Activated T-cell treated with anti-CD3 and anti-CD28 coated beads, Interleukin-2, amount 50 U/mL, for 24 hours (primary cell): Measurements from ENCODE around the gene KRT15.
"Not testable (repeated sequence)": the region's sequence is repeated elsewhere in the genome, so short reads cannot be mapped to it uniquely, and the experiment has no call there.

Experiments used
- DNase-seq: peaks from one replicate; pipeline ENCODE4 v3.0.0-alpha.2; 2020
- H3K27ac Mint-ChIP-seq: 2 replicates; pipeline ENCODE4 v1.8.0; 2020; ENCODE audit warnings: mild to moderate bottlenecking, mixed read lengths
- H3K27me3 Mint-ChIP-seq: 2 replicates; pipeline ENCODE4 v1.8.0; 2020; ENCODE audit warnings: mixed read lengths
- H3K36me3 Mint-ChIP-seq: 2 replicates; pipeline ENCODE4 v1.8.0; 2020; ENCODE audit warnings: low read depth, mixed read lengths
- H3K4me1 Mint-ChIP-seq: 2 replicates; pipeline ENCODE4 v1.8.0; 2020; ENCODE audit warnings: low read depth, mixed read lengths
- H3K4me3 Mint-ChIP-seq: 2 replicates; pipeline ENCODE4 v1.8.0; 2020; ENCODE audit warnings: mild to moderate bottlenecking, moderate library complexity, mixed read lengths
- H3K9me3 Mint-ChIP-seq: 2 replicates; pipeline ENCODE4 v1.8.0; 2020; ENCODE audit warnings: mixed read lengths

Gene KRT15

DNA sequence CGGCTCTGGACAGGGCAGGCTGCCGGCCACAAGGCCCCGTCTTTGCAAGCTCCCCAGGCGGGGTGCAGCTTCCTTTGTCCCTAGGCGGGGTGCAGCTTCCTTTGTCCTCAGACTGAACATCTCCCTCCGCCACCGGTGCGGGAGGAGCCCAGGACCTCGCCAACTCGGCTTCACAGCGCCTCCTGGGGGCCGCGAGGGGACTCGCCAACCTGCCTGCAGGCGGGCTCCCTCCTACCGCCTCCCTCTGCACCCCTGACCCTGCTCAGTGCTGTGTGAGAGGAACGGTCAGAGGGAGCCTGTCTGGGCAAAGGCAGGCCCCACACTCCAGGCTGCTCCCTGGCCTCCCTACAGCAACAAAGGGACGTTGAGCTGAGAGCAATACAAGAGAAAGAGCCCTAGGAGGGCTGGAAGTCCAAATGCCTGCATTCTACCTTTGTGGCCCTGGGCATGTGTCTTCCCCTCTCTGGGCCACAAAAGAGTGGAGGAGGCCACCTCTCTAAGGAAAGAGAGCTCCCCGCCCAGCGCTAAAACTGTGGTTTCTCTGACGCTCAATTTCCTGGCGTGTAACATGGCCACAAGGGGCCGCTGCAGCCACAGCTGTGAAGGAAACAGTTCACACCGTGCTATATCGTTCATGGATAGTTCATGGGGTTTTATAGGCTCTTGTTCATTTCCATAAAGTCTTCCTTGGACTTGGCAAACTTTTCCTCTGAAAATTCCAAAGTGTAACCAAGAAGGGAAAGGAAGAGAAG is 30.3 kb upstream of the KRT15 start:
- Mint-ChIP-seq H3K9me3 (no peaks in the 10 kb centered on the region), H3K36me3 (no peaks in the 10 kb centered on the region), H3K4me1 (peaks cover 23% of the 10 kb centered on the region), H3K4me3 (no peak overlapping the region), H3K27me3 (peaks cover 15% of the 10 kb centered on the region), H3K27ac (no peak overlapping the region)
- peak; percentile 85 for DNase-seq

DNA sequence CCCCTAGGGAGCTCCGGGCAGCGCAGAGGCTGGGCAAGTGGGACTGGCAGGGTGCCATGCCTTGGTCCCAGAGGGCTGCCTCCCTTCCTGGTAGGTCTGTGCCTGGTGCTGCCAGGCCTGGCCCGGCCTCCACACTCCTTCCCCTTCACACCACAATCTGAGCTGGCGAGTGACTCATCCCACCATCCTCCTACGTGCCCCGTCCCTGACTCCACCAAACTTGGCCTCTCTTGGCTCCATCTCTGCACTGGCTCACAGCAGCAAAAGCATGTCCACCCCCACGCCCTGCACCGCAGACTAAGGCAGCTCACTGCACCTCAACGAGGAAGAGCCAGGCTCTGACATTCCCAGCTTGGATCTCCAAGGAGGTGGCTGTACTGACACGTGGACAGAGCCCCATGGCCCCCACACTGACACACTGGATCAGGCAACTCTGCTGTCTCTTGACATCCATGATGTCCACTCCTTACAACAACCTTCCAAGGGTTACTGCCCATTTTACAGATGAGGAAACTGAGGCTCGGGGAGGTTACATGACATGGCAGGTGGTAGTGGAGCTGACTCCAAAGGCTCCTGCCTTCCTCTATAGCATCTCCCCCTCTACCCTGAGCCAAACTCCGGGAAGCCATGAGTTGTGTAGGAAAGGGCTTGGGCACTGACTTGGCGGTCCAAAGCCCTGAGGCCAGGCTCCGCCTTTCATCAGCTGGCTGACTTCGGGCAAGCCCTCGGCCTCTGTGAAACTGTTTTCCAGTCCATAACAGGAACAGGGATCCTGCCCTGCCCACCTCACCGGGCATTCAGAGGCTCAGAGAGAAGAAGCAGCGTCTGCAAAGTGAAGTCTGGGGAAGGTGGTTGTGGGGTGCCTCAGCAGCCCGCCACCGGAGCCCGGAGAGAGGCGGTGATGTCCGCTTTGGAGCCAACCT is 29.5 kb upstream of the KRT15 start:
- H3K36me3 Mint-ChIP-seq = no peaks in the 10 kb centered on the region
- no peak overlapping the region for H3K4me3 Mint-ChIP-seq
- peak overlapping the region; percentile 3 for H3K27ac Mint-ChIP-seq
- H3K9me3 Mint-ChIP-seq = no peaks in the 10 kb centered on the region
- peaks cover 11% of the 10 kb centered on the region for H3K27me3 Mint-ChIP-seq
- DNase-seq = peak; percentile 78
- H3K4me1 Mint-ChIP-seq = peaks cover 23% of the 10 kb centered on the region

DNA sequence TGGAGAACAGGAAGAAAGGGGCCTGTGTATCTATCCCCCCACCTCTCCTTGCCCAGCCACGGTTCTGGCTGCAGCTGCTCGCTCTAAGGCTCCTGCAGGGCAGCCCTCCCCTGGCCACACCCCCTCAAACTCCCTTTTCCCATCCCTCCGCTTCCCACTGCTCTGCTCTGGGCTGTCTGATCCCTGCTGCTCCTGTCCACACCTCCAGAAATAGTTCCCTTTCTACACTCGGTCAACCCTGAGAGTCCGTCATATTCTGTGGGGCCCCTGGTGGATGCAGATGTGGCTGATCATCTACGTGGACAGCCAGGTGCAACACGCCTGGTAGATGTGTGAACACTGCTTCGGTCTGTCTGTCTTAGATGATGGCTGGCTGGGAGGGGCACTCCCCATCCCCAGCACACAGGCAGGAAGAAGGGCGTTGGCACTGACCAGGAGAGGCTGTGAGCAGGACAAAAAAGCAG is 28.7 kb upstream of the KRT15 start:
- Mint-ChIP-seq H3K4me1 (peaks cover 23% of the 10 kb centered on the region), H3K4me3 (no peak overlapping the region), H3K27ac (no peak overlapping the region), H3K27me3 (peaks cover 5% of the 10 kb centered on the region), H3K9me3 (no peaks in the 10 kb centered on the region), H3K36me3 (no peaks in the 10 kb centered on the region)
- DNase-seq = no peak

DNA sequence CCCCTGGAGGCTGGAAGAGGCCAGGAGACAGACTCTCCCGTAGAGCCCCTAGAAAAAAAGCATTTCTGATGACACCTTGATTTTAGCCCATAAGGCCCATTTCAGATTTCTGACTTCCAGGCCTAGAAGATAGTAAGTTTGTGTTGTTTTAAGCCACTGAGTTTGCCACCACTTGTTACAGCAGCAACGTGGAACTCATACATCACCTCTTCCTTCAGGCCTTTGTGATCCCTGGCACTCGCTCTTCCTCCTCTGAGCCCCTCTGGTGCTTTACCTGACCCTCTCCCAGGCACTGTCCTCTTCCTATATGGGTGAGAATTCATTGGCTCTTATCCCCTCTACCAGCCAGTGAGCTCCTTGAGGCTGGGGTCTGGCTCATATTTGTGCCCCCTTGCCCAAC is 28.1 kb upstream of the KRT15 start:
- Mint-ChIP-seq H3K4me1 (peaks cover 23% of the 10 kb centered on the region), H3K9me3 (no peaks in the 10 kb centered on the region), H3K36me3 (no peaks in the 10 kb centered on the region), H3K27ac (no peak overlapping the region), H3K4me3 (no peak overlapping the region), H3K27me3 (peaks cover 1% of the 10 kb centered on the region)
- DNase-seq = no peak

DNA sequence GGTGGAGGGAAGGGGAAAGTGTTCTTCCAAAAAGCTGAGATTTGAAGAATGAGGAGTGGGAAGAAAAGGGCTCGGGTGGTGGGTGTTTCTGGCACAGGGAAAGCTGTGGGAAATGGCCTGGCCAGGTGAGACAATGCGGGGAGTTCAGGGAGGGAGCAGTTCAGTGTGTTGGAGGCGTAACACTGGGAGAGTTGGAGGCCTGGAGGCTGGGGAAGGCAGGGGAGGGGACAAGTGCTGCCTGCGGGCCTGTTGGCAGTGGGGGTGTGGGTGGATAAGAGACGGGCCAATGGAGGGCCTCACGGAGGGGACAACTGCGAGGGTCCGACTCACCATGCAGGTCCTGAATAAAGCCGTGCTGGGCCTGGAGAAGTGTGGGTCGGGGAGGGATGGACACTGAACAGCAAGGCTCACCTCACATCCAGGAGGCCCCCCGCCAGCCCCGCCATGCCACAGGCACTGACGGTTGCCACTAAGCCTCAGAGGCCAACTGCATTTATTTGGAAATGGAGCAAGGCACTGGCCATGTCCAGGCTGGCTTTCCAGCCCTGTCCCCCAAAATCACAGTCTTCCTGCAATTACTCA is 27.2 kb upstream of the KRT15 start:
- no peaks in the 10 kb centered on the region for H3K27me3 Mint-ChIP-seq
- no peaks in the 10 kb centered on the region for H3K36me3 Mint-ChIP-seq
- H3K4me1 Mint-ChIP-seq = peaks cover 23% of the 10 kb centered on the region
- DNase-seq = no peak
- H3K9me3 Mint-ChIP-seq = no peaks in the 10 kb centered on the region
- no peak overlapping the region for H3K4me3 Mint-ChIP-seq
- H3K27ac Mint-ChIP-seq = no peak overlapping the region

DNA sequence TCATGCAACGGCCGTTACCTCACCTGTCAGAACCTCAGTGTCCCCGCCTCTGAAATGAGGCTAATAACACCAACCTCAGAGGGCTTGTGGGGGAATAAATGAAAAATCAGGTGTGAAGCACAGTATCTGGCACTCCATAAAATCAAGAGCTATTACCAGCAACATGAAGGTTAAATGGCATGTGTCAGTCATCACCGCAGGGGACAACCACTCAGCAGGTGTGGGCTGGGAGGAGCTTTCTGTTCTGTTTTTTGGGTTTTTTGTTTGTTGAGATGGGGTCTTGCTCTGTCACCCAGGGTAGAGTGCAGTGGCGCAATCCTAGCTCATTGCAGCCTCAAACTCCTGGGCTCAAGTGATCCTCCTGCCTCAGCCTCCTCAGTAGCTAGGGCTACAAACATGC is 26.2 kb upstream of the KRT15 start:
- H3K27me3 Mint-ChIP-seq = no peaks in the 10 kb centered on the region
- H3K4me3 Mint-ChIP-seq = no peak overlapping the region
- no peaks in the 10 kb centered on the region for H3K9me3 Mint-ChIP-seq
- DNase-seq = no peak
- no peak overlapping the region for H3K27ac Mint-ChIP-seq
- H3K36me3 Mint-ChIP-seq = no peaks in the 10 kb centered on the region
- H3K4me1 Mint-ChIP-seq = peaks cover 23% of the 10 kb centered on the region

DNA sequence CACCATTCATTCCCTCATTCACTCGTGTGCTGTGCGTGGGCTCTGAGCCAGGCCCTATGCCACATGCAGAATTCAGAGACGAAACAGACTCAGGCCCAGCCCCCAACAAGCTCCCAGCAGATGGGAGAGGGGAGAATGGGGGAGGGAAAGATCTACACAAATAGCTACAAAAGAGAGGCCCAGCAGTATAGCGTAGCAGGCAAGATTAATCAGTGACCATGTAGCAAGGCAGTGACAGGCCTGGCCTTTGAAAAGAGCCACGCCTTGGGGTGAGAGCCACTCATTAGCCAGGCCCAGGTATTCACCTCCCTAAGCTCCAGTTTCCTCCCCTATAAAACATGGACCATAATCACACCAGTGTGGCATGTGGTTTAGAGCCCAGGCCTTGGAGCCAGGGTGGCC is 25.8 kb upstream of the KRT15 start:
- no peaks in the 10 kb centered on the region for H3K36me3 Mint-ChIP-seq
- H3K4me1 Mint-ChIP-seq = peaks cover 22% of the 10 kb centered on the region
- H3K27me3 Mint-ChIP-seq = no peaks in the 10 kb centered on the region
- no peak overlapping the region for H3K4me3 Mint-ChIP-seq
- no peaks in the 10 kb centered on the region for H3K9me3 Mint-ChIP-seq
- no peak overlapping the region for H3K27ac Mint-ChIP-seq
- no peak for DNase-seq

DNA sequence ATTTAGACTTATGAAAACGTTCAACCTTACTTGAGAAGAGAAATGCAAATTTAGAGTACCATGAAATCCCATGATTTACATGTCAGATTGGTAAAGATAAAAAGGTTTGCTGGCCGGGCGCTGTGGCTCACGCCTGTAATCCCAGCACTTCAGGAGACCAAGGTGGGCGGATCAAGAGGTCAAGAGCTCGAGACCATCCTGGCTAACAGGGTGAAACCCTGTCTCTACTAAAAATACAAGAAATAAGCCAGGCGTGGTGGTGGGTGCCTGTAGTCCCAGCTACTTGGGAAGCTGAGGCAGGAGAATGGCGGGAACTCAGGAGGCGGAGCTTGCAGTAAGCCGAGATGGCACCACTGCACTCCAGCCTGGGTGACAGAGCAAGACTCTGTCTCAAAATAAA is 24.1 kb upstream of the KRT15 start:
- not testable (repeated sequence) for H3K27me3 Mint-ChIP-seq, H3K4me3 Mint-ChIP-seq, DNase-seq, H3K4me1 Mint-ChIP-seq, H3K27ac Mint-ChIP-seq, H3K36me3 Mint-ChIP-seq, H3K9me3 Mint-ChIP-seq

DNA sequence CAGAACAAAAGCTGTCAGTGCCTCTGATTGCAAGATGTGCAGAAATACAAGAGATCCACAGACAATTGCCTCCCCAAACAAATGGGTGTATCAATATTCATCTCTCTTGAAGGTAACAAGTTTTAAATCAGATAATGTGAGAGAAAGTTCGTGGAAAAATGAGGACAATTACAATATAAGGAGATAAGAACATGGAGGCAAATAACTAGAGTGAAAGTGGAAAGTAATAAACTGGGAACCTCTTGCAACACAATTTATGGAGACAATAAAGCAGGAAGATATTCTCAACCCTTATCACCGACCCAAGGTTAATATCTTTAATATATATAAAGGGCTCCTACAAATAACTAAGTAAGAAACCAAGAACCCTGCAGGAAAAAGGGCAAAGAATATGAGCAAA is 23.7 kb upstream of the KRT15 start:
- H3K4me3 Mint-ChIP-seq = no peak overlapping the region
- no peak for DNase-seq
- H3K4me1 Mint-ChIP-seq = peaks cover under 1% of the 10 kb centered on the region
- H3K9me3 Mint-ChIP-seq = no peaks in the 10 kb centered on the region
- no peaks in the 10 kb centered on the region for H3K36me3 Mint-ChIP-seq
- H3K27me3 Mint-ChIP-seq = no peaks in the 10 kb centered on the region
- H3K27ac Mint-ChIP-seq = no peak overlapping the region

DNA sequence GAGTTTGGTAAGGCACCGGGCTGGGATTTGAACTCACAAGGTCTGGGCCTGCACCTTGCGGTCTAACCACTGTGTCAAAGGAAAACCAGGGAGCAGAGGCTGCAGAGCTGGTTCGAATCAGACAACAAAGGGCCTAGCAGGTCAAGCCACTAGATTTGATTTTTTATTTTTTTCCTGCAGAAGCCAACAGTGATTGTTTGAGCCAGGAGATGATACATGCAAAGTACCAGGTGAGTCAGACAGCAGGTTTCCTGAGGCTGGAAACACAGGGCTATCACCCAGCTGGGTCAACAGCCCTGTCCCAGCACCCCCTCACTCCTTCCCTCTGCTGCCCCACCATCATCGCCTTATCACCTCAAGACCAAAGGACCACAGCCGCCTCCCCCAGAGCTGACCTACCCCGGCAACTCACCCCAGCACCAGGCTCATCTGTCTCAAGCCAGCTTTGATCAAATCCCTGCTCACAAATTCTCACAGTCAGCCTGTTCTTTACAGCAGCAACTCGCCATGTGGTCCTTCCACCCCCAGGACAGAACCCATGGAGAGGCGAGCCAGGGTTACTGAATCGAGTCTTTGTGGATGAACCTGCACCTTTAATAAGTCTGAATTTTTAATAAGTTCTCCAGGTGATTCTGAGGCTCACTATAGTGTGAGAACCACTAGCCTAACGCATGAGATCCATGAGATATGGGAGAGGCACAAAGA is 22.4 kb upstream of the KRT15 start:
- no peaks in the 10 kb centered on the region for H3K4me1 Mint-ChIP-seq
- DNase-seq = no peak
- H3K4me3 Mint-ChIP-seq = no peak overlapping the region
- no peaks in the 10 kb centered on the region for H3K36me3 Mint-ChIP-seq
- no peaks in the 10 kb centered on the region for H3K9me3 Mint-ChIP-seq
- H3K27me3 Mint-ChIP-seq = no peaks in the 10 kb centered on the region
- no peak overlapping the region for H3K27ac Mint-ChIP-seq

DNA sequence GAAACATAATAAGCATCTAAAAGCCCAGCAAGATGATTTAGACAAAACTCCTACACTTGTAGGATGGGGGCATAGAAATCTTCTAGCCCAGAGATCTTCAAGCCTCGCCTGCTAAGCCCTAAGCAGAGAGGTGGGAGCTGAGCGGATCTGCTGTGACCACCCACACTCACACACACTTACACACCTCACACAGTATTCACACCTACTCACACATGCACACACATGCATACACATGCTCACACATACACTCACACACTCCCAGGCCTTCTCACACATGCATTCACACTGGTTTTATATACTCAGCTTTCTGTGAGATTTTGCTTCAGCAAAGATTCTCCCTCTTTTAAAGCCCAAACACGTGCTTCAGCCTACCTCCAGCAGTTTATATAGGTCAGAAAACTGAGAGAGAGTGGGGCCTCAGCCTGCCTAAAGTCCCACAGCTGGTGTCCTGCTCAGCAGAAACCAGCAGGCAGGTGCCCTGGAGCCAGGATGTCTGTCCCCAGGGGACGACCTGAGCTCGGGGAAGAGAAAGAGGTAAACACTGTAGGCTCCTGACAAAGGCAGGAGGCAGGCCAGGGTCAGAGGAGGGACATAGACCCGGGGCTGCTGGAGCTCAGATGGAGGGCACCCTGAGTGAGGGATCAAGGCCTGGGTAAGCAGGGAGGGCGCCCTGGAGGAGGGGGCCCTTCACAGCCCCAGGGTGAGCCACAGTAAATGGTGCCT is 21.4 kb upstream of the KRT15 start:
- Mint-ChIP-seq H3K4me1 (no peaks in the 10 kb centered on the region), H3K36me3 (no peaks in the 10 kb centered on the region), H3K27ac (no peak overlapping the region), H3K4me3 (no peak overlapping the region), H3K9me3 (no peaks in the 10 kb centered on the region), H3K27me3 (peaks cover 8% of the 10 kb centered on the region)
- DNase-seq = no peak

DNA sequence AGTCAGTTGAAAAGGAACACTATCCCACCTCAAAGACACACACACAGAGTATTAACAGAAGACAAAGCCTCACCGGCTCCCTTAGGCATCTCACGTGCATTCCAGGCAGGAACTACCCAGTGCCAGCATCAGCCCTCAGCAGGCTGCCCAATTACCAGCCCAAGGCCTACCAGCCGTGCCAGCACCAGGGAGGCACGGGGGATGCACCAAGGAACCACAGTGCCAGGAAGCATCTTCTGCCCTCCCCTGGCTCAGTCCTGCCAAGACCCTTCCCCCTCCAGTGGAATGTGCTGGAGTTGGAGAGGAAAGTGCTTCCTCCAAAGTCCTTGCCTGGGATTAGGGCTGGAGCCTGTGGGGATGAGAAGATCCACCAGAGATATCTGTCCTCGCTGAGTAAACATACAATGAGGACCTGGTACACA is 20.4 kb upstream of the KRT15 start:
- Mint-ChIP-seq H3K9me3 (no peaks in the 10 kb centered on the region), H3K36me3 (no peaks in the 10 kb centered on the region), H3K4me3 (no peak overlapping the region), H3K4me1 (no peaks in the 10 kb centered on the region), H3K27ac (no peak overlapping the region), H3K27me3 (peaks cover 11% of the 10 kb centered on the region)
- DNase-seq = no peak

DNA sequence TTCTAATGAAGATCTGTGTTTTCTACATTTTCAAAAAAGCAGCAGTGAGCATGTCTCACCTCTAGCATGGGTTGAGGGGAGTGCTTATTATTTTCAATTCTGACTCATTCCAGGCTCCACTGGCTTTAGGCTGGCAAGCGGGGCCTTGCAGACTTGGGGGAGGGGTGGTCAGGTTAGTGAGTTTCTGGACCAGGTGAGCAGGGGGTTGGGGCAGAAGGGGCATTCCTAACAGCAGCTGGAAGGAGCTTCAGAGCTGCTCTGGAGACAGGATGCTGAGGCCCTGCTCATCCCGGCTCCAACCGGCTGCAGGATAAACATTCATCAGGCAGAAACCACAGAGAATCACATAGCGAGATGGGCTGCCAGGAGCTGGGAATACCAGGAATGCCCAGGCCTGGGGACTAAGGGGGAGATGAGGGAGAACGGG is 19.9 kb upstream of the KRT15 start:
- Mint-ChIP-seq H3K9me3 (no peaks in the 10 kb centered on the region), H3K4me3 (no peak overlapping the region), H3K4me1 (no peaks in the 10 kb centered on the region), H3K27me3 (peaks cover 15% of the 10 kb centered on the region), H3K36me3 (no peaks in the 10 kb centered on the region), H3K27ac (no peak overlapping the region)
- DNase-seq = no peak

DNA sequence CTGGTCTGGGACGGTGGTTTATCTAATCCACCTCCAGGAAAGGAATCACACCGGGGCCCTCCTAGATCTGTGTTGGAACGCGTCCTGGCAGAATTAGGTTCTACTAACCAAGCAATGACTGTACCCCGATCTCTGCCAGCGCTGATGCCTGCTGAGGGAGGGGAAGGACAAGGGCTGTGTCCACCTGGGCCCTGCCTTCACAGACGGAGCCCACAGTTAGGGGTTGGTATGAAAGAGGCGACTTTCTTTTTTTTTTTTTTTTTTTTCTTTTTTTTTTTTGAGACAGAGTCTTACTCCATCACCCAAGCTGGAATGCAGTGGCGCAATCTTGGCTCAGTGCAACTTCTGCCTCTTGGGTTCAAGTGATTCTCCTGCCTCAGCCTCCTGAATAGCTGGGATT is 19.3 kb upstream of the KRT15 start:
- H3K9me3 Mint-ChIP-seq = no peaks in the 10 kb centered on the region
- H3K27me3 Mint-ChIP-seq = peaks cover 16% of the 10 kb centered on the region
- H3K4me1 Mint-ChIP-seq = no peaks in the 10 kb centered on the region
- no peak for DNase-seq
- no peaks in the 10 kb centered on the region for H3K36me3 Mint-ChIP-seq
- no peak overlapping the region for H3K4me3 Mint-ChIP-seq
- H3K27ac Mint-ChIP-seq = no peak overlapping the region
